Retinal pigment epithelial cell (primary cell): ENCODE results near the gene ZNF592.
"Not testable (repeated sequence)": the region's sequence is repeated elsewhere in the genome, so short reads cannot be mapped to it uniquely, and the experiment has no call there.

Experiments
- DNase-seq: peaks from one replicate; pipeline ENCODE4 v3.0.0-alpha.2; 2010; ENCODE audit warnings: low read depth
- H3K4me3 ChIP-seq: 2 replicates; pipeline ENCODE4 v1.5.1; 2011; ENCODE audit warnings: mild to moderate bottlenecking, low read length, control low read depth, moderate library complexity
- TF ChIP-seq, protein P1 (sequence below): conservative IDR thresholded peaks from 2 replicates; pipeline ENCODE4 v1.5.1; 2011; ENCODE audit warnings: low read depth, low read length, control low read depth, inconsistent platforms

The ZNF592 gene

DNA sequence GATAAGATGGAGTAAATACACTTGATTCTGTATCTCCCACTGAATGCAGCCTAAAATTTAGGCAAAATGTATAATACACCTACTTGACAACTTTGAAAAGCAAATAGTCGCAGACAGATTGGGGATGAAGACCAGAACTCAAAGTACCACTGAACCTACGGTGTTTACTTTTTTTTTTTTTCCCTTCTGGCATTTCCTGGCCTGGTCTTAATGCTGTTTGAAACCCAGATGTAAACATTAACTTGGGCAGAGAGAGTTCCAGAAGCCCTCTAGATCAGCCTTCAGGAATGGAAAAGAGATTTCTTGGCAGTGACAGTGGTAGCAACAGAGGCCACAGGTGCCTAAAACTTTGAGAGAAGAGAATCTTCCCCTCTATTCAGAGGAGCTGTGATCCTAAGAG, 96.6 kb downstream of the ZNF592 start:
- TF ChIP-seq, protein P1, sequence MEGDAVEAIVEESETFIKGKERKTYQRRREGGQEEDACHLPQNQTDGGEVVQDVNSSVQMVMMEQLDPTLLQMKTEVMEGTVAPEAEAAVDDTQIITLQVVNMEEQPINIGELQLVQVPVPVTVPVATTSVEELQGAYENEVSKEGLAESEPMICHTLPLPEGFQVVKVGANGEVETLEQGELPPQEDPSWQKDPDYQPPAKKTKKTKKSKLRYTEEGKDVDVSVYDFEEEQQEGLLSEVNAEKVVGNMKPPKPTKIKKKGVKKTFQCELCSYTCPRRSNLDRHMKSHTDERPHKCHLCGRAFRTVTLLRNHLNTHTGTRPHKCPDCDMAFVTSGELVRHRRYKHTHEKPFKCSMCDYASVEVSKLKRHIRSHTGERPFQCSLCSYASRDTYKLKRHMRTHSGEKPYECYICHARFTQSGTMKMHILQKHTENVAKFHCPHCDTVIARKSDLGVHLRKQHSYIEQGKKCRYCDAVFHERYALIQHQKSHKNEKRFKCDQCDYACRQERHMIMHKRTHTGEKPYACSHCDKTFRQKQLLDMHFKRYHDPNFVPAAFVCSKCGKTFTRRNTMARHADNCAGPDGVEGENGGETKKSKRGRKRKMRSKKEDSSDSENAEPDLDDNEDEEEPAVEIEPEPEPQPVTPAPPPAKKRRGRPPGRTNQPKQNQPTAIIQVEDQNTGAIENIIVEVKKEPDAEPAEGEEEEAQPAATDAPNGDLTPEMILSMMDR, result no peak
- no peak overlapping the region for H3K4me3 ChIP-seq
- DNase-seq, result no peak

DNA sequence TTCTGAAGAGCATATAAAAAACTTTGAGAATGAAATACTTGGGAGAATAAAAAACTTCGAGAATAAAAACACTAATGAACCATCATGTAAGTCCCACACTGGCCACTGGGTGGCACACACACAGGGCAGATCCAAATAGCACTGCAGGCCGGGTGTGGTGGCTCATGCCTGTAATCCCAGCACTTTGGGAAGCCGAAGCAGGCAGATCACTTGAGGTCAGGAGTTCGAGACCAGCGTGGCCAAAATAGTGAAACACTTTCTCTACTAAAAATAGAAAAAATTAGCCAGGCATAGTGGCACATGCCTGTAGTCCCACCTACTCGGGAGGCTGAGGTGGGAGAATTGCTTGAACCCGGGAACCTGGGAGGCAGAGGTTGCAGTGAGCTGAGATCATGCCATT, 97.2 kb downstream of the ZNF592 start:
- not testable (repeated sequence) for H3K4me3 ChIP-seq, DNase-seq
- TF ChIP-seq, protein P1, result peak; percentile 48

DNA sequence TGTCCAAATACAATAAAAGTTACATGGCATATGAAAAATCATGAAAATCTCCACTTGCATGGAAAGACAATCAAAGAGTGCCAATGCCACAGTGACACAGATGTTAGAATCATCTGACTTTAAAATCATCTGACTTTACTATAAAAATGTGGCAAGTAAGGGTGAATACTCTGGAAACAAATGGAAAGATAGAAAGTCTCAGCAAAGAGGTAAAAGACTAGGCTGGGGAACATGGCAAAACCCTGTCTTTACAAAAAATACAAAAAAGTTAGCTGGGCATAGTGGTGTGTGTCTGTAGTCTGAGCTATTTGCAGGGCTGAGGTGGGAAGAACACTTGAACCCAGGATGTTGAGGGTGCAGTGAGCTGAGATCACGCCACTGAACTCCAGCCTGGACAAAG, 97.9 kb downstream of the ZNF592 start:
- TF ChIP-seq, protein P1, result no peak
- H3K4me3 ChIP-seq, result no peak overlapping the region
- no peak for DNase-seq

DNA sequence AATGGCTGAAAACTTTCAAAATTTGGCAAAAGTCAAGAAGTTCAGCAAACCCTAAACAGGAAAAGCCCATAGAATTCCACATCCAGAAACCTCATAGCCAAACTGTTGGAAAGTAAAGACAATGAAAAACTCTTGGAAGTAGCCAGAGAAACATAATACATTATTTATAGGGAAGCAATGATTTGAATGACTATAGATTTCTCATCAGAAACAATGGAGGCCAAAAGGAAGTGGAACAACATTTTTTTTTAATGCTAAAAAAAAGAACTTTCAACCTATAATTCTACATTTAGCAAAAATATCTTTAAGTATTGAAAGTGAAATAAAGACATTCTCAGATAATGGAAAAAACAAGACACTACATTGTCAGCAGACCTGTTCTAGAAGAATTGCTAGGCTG, 99.0 kb downstream of the ZNF592 start:
- no peak overlapping the region for H3K4me3 ChIP-seq
- DNase-seq, result no peak
- TF ChIP-seq, protein P1, result no peak

DNA sequence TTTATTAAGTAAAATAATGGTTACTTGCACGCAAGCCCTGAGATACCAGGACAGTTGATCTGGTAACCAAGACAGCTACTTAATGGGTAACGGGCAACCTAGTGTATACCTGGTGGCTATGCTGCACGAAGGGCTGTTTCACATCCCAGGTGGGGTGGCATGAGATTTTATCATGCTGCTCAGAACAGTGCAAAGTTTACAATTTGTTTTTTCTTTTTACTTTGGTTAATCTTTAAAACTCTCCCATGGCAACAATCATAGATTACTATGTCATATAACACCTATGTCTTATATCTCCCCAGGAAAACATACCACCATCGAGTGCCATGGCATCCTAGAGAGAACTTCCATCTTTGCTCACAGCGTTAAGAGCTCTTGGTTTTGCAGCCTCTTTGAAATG, 103.8 kb downstream of the ZNF592 start:
- TF ChIP-seq, protein P1, result no peak
- DNase-seq, result no peak
- H3K4me3 ChIP-seq, result no peak overlapping the region

DNA sequence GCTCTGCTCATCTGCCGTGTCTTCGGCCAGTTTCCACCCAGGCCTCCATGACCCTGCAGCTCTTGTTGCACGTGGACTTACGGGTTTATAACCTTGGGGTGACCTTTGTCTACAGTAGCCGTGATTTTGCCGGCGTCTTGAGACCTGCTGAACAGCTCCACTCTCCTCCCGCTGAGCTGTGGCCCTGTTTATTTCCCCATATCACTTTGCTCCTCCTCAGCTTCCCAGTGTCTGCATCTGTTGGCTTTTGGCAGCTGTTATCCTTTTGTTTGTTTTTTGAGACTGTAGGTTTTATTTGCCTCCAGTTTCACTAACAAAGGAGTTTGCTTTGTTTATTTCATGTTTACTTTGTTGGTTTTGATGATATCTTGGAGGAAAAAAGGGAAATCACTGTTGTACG, 106.7 kb downstream of the ZNF592 start:
- no peak for DNase-seq
- no peak overlapping the region for H3K4me3 ChIP-seq
- TF ChIP-seq, protein P1, result no peak

DNA sequence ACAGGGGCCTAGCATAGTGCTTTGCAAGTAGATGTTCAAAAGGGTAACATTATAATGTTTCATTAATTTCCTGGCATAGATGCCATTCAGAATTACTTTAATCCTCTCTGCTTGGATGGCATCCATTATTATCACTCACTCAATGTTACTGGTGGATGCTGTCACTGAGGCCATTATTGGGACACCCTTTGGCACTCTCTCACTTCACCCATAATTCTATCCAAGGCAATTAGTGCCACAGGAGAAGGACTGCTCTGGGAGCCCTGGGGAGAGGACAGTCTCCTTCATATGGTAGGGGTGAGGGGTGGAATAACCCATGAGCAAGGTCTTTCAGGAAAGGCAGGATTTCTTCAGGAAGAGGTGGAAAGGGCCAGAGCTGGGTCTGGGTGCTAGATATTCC, 107.4 kb downstream of the ZNF592 start:
- TF ChIP-seq, protein P1, result no peak
- no peak overlapping the region for H3K4me3 ChIP-seq
- DNase-seq, result no peak
